Activated effector memory CD4-positive, alpha-beta T cell treated with Interleukin-2 at 50 U/mL for 16 hours (primary cell): ENCODE measurements around the gene CIB1.
"Not testable (repeated sequence)": the region's sequence is repeated elsewhere in the genome, so short reads cannot be mapped to it uniquely, and the experiment has no call there.

Source experiments
- DNase-seq: peaks from one replicate; pipeline ENCODE4 v3.0.0-alpha.2; 2020

The CIB1 gene

DNA sequence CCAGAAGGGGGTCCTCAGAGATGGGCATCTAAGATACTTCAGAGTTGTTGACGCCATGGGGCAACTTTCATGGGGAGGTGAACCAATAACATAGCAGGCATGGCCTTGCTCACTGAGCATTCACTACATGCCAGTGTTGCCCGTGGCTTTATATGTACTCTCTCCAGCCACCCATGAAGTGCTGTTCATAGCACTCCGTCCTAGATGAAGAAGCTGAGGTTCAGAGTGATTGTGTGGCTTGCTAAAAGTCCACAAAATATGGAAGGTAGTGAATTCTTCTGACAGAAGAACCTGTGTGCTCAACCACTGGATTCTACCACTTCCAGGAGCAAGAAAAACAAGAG, 42.4 kb downstream of the CIB1 start:
- DNase-seq, result no peak

DNA sequence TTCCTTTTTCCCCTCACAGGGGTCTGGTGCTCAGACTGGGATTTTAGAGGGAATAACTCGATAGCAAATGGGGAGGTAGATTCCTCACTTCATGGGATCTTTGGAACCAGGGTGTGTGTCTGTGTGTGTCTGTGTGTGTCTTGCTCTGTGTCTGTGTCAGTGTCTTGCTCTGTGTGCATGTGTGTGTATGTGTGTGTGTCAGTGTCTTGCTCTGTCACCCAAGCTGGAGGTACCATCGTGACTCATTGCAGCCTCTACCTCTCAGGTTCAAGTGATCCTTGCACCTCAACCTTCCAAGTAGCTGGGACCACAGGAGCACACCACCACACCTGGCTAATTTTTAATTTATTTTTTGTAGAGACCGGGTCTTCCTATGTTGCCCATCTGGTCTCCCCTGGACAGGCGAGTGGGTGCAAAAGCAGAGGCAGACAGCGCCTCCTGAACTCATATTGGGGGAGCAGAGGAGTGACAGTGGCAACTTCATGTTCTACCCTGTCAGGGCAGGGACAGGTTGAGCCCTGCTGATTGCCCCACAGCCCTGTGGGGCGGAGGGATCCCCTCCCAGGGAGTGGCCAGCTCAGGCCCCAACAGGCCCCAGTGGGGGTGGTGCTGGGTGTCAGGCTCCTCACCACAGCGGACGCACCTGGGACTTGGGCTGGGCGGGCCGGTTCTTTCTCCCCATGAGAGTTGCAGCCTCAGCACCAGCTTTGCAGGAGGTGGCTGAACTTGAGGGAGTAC, 43.0 kb downstream of the CIB1 start:
- no peak for DNase-seq

DNA sequence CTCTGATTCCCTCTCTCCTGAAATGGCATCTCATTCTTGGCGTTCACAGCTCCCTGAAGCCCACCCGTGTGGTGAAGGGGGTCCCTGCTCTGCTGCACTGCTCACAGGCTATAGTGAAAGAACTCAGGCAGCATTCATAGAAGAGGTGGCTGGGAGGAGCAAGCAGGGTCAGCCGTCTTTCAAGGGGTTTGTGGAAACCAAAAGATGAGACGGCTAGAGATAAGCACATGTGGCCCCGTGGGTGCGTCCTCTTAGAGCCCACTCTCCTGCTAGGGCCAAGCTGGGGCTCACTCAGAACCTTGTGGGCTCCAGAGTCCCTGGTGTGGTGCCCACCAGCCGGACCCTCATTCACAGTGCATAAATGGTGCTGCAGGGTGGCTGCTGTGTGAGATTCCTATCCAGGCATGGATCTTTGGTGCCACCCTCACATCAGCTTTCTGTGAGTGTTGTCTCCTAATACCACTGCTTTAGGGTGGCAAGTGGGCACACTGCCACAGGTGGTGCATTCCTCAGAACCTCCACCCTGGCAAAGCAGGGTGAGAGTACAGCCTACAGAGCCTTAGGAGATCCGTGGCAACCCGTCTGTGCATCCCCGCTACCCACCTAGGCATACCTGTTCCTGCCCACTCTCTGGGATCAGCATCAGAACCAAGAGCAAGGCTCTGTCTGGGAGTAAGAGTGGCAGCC, 43.8 kb downstream of the CIB1 start:
- DNase-seq, result no peak

DNA sequence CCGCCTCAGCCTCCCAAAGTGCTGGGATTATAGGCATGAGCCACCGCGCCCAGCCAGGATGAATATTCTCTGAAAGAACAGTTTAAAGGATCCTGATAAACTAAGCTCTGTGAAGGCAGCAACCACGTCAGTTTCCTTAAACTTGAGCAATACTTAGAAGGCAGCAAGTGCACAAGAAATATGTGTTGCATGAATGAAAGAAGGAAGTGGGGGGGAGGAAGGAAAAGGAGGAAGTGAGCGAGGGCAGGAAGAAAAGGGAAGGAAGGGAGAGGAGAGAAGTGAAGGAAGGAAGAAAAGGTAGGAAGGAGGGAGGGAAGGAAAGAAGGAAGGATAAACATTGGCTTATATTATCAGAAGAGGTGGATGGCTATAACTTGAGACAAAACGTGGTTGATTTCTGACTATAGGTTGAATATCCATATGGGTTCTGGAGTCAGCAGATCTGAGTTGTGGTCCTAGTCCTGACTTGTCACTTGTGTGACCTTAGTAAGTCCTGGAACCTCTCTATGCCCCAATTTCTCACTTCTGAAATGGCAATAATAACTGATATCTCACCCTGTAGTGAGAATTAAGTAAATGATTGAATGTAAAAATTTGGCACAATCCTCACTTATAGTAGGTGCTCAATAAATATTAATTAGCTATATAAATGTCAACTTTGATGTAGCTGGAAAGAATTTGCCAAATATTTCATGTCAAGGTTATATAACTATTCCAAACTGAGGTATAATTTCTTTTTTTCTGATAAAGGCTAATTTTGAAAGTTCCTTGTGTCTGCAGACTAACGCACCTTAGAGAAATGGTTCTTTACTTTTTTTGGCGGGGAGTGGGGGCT, 44.6 kb downstream of the CIB1 start:
- no peak for DNase-seq

DNA sequence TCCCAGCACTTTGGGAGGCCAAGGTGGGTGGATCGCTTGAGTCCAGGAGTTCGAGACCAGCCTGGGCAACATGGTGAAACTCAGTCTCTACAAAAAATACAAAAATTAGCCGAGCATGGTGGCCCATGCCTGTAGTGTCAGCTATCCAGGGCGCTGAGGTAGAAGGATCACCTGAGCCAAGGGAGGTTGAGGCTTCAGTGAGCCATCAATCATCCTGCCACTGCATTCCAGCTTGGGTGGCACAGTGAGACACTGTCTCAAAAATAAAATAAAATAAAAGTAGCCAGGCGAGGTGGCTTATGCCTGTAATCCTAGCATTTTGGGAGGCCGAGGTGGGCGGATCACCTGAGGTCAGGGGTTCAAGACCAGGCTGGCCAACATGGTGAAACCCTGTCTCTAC, 45.7 kb downstream of the CIB1 start:
- not testable (repeated sequence) for DNase-seq

DNA sequence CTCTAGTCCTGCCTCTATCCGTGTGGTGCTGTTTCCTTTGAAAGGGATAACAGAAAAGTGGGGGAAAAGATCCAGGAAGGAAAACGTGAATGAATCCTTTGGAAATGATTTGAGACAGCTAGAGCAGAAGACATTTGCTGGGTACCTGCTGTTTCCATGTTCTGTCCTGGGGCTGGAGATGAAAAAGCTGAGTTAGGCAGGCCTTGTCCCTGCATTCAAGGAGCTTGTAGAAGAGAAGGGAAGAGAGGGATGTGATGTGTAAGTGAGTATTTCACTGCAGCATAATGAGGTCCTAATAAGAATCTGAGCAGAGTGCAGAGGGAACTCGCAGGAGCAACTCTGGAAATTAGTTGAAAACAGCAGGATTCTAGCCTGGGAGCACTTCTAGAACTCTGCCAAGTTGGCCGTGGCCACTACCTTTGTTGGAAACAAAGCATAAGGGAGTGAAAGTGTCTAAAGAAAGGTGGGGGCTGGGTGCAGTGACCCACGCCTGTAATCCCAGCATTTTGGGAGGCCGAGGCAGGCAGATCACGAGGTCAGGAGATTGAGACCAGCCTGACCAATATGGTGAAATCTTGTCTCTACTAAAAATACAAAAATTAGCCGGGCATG, 46.4 kb downstream of the CIB1 start:
- no peak for DNase-seq

DNA sequence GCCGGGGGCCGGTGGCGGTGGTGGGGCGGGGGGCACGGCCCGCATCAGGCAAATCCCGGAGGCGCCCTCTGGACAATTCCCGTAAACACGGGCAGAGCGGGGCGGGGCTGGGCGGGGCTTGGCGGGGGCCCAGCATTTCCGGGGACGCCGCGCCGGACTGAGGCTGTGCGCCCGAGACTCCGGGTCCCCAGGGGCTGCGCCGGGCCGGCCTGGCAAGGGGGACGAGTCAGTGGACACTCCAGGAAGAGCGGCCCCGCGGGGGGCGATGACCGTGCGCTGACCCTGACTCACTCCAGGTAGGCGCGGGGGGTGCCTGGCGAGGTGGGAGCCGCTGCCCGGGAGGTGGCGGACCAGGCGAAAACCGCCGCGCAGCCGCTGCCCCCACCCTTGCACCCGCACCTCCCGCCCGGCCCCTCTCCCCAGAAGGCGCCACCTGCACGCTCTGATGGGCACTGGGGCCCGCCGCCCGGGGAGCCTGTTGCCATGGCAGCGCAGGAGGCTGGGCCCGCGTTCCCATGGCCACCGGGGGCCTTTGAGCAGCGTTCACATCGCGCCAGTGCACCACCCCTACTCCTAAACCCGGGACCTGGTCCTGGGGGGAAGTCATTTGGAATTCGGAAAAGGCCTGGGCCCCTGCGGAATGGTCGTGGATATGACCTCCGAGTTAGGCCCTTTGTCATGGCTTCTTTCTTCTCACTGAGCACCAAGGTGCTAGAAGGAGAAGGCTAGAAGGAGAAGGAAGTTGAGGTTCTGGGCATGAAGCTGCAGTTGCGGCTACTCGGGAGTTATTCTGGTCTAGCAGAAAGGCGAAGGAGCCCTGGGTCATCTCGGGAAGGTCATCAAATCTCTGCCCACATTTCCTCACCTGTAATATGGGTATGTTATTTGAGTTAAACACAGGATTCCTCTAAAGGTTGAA, 48.7 kb downstream of the CIB1 start:
- DNase-seq, result peak; percentile 29

DNA sequence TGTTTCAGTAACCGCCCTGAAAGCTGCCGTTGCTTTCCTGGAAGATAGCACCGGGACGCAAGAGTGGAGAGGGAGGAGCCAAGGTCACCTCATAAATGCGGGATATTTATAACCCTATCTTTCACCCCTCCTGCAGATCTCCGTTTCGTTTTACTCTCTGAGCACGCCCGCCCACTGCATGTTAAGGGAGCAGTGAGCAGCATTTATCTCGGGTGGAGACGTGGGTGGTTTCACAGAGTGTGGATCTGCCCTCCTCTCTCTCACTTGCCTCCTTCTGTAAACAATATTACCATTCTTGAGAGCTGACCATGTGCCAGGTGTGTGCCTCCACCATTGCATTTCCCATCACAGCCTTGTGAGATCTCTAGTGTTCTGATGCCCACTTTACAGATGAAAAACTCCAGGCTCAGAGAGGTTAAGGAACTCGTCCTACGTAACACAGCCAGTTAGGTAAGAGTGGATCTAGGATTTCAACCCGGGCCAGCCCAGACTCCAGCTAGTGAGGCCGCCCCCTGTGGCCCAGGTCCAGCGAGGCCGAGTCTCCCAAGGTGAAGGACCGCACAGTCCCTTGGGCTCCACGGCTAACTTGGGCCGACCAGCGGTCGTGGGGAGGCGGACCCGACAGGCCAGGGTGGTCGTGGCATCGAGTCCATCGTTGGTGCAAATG, 49.5 kb downstream of the CIB1 start:
- no peak for DNase-seq

DNA sequence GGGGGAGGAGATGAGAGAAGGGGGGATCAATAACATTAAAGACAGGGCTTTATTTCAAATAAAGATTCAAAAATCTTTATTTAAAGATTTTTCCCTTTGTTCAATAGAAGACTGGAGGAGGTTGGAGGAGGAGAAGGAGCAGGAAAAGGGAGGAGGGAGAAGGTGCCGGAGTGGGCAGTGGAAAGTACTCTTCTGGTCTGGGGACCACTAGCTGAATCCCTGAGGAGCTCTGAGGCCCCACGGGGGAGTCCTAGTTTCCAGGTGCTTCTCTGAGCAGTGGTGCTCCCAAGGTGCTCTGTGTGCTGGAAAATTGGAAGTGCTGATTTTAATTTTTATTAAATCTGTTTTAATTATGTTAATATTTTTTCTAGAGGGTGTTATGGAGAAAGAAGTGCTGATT, 52.0 kb downstream of the CIB1 start:
- no peak for DNase-seq
